ENCODE results near the gene TMEM269.

GRCh38 chr1:42838482-42839190 is 53.8 kb downstream of the TMEM269 start:
- no peak for TF ChIP-seq TAF1 (IDR thresholded peaks at IDR 0.05; ENCODE audit: borderline replicate concordance, low read depth, low read length)
- no peak for TF ChIP-seq ETV6 (conservative IDR thresholded peaks at IDR 0.05 in 1 of 2, IDR thresholded peaks at IDR 0.05 in 1 of 2; ENCODE audit: borderline replicate concordance in 1 of 2, low read depth in 1 of 2)
- TF ChIP-seq JUNB (IDR thresholded peaks at IDR 0.05) = no peak
- TF ChIP-seq RFX5 (IDR thresholded peaks at IDR 0.05; ENCODE audit: low read depth, low read length) = no peak
- TF ChIP-seq FOXK2 (IDR thresholded peaks at IDR 0.05) = no peak
- TF ChIP-seq POLR2AphosphoS5 (IDR thresholded peaks at IDR 0.05; ENCODE audit: low read length) = no peak
- TF ChIP-seq USF2 (IDR thresholded peaks at IDR 0.05; ENCODE audit: borderline replicate concordance, low read depth, low read length) = no peak
- no peak for TF ChIP-seq EP300 (IDR thresholded peaks at IDR 0.05; ENCODE audit: borderline replicate concordance in 1 of 2, control insufficient read depth in 1 of 2, low read depth in 2 of 2, low read length in 2 of 2)
- TF ChIP-seq PML (IDR thresholded peaks at IDR 0.05; ENCODE audit: low read length) = no peak
- no peak for TF ChIP-seq ESRRA (IDR thresholded peaks at IDR 0.05; ENCODE audit: low read length)
- TF ChIP-seq TARDBP (IDR thresholded peaks at IDR 0.05; ENCODE audit: borderline replicate concordance) = no peak
- no peak for TF ChIP-seq SMC3 (IDR thresholded peaks at IDR 0.05; ENCODE audit: borderline replicate concordance, low read length)

All from GM12878 (cell line).